Activated gamma-delta T cell treated with Interleukin-2 at 50 U/mL for 16 hours (primary cell): ENCODE measurements around the gene EFNA5.

ENCODE experiments used
- DNase-seq: peaks from one replicate; pipeline ENCODE4 v3.0.0-alpha.2; 2020

EFNA5 gene

DNA sequence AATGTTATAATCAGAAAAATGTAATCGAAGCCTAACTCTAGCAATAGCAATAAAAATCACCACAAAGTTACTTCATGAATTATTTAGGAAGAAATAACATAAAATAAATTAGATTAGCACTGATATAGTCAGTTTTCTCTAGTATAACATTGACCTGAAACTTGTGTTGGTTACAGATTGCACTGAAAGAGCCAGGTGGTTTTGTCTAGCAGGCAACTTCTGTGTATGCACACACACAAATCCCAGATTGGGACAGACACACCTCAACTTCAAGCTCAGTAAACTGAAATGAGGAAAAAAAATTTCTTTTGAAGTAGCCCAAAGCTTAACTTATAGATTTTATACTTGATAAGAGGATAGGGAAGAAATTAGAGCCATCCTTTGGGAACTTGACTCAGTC is 129.3 kb downstream of the EFNA5 start:
- no peak for DNase-seq

DNA sequence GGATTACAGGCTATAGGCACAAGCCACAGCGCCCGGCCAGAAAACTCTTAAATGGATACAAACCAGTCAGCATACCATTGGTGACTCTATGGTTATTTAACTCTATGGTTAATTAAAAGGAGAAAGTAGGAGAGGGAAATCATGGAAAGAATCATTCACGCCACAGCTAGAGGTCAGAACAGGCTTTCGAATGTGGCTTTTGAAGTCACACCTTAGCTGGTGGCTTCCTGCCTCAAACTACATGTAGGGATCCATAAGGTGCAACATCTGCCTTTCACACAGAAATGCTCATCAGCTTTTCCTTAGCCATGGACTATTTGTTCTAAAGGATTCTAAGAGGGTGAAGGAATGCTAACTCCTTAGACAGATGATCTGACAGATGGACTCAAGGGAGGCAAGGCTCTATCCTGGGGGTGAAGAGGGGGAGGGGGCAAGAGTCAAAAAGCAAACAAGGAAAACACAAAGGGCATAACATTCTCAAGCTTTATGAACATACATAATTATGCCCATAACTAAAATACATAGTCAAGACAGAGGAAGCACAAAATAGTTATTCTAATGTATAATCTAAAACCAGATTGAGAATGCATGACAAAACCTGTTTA is 130.9 kb downstream of the EFNA5 start:
- no peak for DNase-seq

DNA sequence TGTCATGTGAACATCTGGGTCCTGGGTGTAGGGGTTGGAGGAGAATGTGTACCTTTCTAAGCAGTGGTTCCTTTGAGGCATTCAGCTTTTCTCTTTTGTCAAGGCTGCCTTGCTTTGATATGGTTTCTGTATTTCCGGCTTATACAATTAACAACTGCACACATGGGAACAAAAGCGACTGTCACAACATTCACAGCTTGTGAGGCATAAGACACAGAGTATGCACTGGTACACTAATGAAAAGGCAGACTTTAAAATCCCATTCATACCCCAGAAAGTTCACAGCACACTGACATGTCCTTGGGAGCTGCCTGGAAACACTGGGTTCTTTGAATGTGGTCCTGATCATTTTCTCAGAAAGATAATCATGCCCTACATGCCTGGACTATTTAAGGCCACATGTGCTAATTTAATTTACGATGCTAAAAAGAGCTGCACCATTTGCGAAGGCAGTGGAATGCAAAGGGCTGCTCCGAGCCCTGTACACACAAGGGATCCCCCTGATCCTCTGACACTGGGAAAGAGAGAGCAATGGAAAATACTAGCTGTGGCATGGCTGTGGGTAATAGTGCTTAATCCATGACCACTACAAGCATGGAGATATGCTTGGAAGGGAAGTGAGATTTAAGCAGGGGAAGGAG is 131.8 kb downstream of the EFNA5 start:
- DNase-seq, result no peak

DNA sequence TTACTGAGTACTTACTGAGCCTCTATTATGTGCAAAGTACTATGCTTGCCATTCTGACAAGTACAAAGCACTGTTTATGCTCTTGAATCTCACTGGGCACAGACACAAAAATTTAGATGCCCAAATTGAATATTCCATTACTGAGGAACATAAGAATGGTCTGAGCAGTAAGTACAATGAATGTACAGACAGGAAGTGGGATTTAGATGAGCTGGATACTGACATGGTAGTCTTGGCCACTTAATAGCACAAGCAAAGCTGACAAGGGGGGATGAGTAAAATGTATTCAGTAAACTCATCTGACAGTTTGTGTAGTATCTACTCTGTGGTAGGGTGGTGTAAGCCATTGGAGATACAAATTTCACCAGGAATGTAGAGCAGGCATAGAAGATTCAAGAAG is 132.4 kb downstream of the EFNA5 start:
- no peak for DNase-seq

DNA sequence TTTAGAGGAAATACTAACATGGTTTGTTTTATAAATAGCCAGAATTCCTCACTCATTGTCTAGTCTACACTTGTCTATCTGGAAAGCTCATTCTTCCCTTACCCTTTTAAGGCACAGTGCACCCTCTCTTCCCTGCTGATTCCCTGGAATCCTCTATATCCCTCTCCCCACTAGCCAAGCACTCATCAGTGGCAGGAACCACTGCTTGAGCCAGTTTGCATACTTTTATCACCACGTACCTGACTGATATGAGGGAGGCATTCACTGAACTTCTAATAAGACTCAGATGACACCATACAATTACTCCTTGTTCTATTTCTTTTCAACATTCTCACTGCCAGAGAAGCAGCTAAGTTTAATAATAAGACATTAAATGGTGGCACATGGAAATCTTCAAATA is 134.9 kb downstream of the EFNA5 start:
- DNase-seq, result no peak

DNA sequence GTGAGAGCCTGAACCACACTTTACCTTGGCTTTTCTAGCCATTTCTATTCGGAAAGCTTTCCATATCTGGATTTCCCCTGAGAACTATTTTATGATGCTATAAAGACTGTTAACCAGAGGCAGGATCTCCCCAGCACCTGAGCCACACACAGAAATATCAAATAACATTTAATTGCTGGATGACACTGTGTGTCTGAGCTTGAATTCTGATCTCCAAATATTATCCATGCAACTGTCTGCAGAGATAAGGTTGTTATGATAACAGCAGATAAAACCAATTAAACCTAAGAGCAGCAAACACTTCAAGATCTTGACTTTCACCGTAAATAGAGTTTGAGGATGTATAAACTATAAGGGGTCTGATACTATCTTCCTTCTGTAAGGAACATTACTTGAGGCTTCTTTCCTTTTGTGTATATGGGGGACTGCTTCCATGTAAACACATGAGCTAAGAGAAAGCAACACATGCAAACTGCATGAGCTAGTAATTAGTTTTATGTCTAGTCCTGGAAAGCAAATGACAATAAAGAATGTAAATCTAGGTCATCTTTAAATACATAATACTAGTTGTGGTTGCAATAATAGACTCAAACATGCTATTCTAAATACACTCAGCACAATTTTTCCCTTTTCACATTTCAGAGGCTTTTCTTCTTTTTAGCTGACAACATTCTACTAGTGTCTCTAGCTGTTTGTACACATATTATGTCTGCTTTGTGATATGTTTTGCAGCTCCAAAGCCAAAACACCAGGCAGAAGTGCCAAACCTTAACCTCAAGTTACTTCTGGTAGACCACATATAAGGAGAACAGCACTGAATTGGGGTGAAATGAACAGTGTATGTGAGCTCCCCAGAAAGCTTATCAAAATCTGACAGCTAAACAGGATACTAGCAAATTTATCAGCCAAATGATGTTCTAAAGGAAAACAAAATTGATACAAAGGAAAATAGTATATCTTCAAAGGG is 136.5 kb downstream of the EFNA5 start:
- DNase-seq, result no peak

DNA sequence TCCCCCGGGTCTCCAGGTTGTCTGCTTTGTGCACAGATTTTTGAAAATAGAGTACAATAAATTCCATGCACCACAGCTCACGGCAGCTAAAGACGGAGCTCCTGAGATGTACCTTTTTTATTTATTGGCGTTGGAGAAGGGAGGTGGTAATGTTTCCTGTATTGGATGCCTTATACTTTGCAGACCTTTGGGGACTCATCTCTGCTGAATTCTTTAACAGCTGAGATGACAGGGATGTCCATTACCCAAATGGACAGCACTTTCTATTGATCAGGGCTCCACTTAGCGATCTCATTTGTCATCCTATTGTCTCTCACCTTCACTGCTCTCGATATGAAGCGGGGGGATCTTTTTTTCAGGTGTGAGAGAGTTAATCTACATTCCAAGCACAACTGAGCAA is 137.8 kb downstream of the EFNA5 start:
- DNase-seq, result no peak

DNA sequence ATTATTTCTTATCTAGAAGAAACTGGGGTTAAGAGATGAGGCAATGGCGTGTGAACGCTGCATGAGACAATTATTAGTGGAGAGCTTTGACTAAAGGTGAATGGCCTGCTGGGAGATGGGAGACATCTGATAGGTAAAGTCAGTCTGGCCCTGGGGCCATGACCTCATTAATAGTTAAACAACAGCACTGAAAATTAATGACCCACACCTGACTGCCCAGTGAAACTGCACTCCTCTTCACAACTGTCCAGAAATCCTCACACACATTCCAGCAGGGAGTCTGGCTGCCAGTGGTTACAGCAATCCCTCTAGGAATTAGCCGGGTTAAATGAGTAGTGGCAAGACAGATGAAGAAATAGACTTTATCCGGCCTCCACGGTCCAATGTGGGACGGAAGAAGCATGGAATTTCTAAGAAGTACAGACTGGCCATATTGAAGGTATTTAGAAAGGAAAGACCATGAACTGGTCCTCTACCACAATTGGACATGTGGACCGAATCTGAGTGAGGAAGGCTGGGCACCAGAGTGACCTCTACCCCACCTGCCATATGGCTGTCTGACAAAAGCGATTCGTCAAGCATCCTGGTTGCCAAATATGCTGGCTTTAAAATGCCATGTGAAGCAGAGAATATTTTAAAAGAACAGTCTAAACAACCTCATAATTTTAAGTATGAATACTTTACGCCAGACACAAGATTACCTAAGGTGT is 138.4 kb downstream of the EFNA5 start:
- no peak for DNase-seq

DNA sequence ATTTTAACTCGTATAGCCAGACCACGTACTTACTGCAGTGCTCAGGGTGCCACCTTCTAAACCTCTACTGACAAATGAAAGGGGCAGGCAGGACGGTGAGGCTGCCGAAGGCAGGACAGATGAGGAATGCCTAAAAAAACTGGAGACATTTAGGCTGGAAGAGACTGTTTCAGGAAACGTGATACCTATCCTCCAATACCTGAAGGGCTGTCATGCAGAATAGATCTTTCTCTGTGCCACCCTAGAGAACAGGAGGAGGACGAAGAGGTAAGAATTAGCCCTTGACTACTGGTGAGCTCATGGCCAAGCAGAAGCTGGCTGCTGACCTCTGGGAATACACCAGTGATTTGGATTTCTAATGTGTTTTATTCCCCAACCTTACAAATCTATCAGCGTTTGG is 139.4 kb downstream of the EFNA5 start:
- DNase-seq, result no peak

DNA sequence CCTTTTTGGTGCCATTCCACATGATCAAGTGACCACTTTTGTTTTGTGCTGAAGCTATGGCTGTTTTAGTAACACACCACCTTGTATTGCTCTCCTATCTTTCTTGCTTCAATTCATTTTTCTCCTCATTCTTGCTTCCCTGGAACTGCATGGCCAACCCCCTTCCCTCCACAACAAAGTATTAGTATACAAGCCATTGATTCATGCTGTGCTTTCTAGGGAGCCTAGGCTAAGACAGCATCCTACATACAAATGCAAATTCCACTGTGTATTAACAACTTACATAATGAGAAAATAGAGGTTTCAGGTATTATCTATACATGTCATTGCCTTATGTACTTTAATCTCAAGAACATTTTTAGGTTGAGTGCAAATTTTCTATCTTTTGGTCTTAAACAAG is 141.1 kb downstream of the EFNA5 start:
- no peak for DNase-seq

DNA sequence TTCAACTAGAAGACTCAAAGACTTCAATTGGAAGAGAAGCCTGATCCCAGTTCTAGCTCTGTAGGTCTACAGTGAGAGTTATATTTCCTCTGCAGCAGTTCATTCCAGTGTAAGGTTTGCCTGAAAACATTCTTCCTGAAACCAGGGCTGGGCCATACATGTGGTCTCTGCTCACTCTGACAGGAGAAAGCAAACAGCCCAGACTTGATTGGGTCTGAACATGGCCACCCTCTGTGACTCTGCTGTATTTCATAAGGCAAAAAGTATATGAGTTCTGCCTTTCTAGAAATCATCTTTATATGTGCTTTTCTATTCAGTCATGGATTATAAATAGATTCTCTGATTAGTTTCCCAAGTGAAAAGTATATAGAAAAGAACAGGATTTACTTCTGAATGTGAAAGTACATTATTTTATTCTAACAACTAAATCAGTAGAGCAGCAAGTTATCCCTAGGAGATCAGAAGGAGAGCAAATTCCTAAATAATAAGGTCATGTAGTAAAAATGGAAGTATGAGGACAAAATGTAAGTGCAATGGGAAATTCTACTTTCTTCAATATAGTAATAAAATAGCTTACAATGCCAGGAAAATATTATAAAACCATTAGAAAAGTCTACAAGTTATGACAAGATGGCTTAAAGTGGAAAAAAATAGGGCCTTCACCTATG is 144.3 kb downstream of the EFNA5 start:
- no peak for DNase-seq

DNA sequence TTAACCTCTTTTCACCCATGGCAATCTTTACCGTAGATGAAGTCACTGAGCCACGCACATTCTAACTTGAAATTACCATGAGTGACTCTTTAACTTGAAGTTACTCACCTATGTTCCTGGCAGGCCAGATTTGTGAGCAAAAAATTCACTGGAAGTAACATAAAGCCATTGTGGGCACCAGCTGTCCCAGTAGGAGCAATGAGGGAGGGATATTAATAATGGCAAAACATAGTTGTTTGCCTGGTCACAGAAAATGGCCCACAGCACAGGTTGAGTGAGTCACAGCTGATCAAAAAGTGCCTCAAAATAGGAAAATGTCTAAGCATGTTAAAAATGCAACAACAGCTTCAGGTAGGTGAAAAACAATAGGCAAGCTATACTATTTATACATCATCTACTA is 146.6 kb downstream of the EFNA5 start:
- DNase-seq, result no peak

DNA sequence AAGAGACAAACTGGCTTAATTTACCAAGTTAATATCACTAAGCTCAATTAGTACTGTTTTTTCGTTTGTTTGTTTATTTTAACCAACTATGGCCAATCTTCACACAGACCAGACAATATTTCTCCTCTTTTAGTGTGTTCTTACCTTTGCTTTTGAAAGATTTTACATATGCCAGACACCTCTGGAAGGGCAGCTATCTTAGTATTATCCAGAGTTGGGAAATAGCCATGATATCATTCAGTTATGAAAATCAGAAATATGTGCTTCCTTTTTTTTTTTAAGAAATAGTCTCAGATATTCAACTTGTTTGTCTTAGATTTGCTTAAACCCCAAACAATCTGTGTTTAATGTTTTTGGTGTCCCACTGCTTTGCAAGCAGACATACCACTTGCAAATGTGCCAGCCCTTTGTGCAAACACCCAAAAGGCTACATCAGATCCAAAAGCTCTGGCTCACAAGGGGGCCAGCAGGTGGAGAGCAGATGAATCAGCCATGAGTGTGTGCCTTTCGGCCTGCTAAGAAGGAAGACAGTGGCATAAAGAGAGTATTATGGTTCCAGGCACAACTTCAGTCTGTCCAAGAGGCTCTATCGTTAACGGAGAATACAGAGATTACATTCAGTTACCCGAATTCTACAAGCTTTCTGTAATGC is 147.6 kb downstream of the EFNA5 start:
- DNase-seq, result no peak

DNA sequence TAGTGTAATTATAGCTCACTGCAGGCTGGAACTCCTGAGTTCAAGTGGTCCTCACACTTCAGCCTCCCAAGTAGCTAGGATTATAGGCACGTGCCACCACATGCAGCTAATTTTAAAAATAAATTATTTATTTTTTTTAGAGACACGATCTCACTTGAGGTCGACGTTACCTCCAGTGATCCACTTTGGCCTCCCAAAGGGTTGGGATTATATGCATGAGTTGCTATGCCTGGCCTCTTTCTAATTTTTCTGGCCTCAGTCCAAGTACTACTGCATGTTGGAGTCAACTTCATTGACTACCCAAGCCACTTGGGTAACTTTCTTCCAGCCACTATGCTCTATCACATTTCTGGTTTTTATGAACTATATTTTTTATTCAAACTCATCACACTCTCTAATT is 148.3 kb downstream of the EFNA5 start:
- no peak for DNase-seq

DNA sequence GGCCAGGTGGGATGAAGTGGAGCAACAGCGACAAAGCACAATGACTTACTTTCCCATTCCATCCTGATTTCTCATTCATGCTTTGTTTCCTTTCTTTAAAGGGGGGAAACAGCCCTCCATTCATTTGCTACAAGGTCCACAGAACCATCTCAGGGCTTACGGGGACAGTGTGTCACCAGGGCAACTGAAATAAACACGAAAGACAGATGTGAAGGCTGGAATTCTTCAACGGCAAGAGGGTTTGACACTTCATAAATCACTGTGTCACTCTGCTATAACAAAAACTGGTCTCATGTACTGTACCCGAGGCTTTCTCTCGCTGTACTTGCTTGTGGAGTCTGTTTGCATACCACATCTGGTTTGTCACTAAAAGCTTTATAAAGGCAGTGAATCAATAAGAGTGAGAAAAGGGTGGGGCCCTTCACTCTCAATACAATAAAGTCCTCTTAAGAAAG is 150.8 kb downstream of the EFNA5 start:
- no peak for DNase-seq

DNA sequence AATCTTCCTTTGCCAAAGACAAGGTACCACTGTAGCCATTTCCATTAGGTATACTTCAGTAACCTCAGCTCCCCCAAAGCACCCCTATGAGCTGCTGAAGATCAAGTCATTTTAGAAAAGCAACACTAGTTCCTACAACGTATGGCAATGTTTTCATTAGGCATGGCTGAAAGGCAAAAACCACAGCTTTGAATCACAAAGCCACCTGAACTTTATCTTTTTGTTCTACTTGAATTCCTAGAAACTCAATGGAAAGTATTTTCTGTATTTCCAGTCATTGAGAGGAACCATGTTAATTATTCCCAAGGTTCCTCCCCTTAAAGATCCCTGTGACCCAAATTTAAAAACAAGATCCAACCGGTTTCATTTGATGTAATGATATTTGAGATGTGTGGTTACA is 152.1 kb downstream of the EFNA5 start:
- no peak for DNase-seq

DNA sequence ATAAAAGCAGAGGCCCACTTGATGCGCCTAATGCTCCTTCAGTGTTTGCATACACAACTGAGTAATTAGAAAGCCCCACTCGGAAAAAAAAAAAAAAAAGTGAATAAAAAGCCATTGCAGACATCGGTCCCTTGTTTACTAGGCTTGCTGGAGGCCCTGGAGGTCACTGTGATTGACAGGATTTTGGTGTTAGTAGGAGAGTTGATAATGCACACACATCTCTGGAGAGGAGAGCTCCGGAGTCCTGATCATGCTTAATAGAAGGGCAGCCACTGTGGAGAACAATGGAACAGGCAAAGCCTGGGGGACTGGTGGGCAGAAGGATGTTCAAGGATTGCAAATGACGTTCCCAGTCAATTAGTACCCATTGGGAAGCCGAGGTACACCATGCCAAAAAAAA is 152.5 kb downstream of the EFNA5 start:
- DNase-seq, result no peak

DNA sequence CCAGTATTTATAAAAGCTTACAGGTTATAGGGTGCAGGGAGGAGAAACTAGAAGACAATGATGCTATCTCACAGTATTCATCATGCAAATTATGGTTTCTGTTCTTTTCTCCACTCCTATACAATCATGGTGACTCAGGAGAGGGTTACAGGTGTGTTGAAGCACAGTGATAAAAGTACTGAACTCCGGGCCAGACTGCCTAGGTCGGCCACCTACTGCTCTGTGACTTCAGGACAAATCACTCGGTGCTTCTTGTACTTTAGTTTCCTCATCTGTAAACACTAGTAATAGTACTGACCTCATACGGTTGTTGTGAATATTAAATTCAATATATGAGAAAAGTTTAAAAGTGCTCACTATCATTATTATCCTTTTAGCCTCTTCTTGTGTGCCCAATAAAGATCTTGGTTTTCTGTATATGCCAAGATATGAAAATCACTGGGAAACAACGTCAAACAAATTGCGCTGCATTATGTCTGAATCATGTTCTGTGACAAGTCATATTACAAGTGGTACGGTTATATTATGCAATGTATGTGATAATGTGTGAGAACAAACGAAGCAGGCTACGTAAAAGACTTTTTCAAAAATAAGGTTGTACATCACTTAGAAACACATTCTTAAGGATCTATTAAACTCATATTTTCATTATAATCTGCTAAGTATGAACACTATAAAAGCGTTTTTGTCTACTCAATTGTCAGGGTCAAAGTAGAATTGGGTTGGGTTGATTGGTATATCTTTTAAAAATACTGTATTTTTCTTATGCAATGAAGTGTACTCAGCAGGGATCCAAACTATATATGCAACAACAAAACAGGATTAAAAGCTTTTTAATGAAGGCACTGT is 153.3 kb downstream of the EFNA5 start:
- DNase-seq, result no peak

DNA sequence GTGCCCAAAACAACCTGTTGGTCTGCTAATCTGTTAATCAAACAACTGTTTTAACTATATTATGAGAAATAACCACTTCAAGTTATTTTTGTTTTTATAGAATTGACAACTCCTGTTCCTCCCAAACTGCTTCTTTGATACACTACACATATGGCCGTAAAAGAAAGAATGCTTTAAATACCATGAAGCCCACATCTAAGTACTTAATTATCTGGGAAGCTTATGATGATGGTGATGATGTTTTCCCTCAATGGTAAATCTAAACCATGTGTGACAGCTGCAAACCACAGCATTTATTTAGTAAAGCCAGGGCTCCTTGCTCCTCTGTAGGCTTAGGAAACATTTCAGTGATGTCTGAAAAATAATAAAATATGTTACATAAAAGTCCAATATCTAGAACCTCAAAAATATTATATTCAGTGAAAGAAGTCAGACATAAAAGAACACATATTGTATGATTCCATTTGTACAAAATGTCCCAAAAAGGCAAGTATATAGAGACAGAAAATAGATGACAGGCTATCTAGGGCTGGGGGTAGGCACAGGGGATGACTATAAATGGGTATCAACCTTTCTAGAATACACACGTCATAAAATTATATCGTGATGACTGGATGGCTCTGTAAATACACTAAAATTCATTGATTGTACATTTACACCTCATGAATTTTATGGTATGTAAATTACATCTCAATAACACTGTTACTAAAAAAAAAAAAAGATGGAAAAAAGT is 154.1 kb downstream of the EFNA5 start:
- DNase-seq, result no peak

DNA sequence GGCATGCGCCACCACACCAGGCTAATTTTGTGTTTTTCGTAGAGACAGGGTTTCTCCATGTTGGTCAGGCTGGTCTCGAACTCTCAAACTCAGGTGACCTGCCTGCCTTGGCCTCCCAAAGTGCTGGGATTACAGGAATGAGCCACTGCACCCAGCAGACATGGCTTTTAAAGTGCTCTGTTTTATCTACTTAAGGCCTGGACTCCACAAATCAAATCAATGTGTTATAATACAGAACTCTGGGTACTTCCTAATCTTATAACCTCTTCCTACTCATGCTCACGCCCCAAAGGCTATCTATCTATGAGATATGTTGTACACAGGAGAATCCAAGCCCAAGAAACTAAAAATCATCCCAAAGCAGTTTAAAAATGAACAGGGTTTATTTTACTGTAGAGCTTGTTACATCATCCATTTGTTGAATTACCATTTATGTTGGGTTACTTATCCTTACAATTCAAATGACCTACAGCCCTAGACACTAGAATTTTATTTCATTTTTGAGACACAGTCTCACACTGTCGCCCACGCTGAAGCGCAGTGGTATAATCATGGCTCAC is 155.1 kb downstream of the EFNA5 start:
- DNase-seq, result no peak
